ENCODE data around the gene OSBPL7.

DNA sequence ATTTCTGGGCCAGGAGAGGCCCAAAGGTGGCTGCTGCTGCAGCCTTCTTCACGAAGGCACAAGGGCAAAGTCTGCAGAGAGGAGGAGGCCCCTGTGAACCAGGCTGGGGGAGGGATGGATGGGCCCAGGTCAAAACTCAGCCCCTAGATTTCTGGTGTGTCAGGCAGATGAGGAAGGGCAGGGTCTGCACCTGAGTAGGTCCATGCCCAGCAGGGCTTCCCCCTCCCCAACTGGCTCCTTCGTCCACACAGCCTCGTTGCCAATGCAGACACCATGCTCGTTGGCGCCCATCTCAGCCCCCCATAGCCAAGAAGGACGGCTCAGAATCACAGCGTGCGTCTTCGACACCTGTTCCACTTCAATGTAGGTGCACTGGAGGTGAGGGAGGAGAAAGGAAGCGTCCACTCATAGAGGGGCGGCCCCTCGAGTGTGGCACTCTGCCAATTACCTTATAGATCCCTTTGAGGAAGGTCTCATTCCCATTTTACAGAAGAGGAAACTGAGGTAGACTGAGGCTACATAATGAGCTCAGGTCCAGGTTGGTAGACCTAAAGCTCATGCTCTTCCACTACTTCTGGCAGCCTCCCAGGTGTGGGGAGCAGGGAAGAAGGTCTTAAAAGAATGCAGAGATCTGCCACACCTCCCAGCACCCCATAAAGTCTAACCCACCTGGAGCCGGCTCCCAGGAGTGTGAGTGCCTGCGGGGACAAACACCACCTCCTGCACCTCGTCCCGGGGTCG, 18.6 kb upstream of the OSBPL7 start:
- TF ChIP-seq CTCF (IDR thresholded peaks at IDR 0.05) (no peak), POLR2A (IDR thresholded peaks at IDR 0.05) (no peak), POLR2AphosphoS5 (IDR thresholded peaks at IDR 0.05) (no peak)
